B cell (primary cell): ENCODE measurements around the gene ARL4A. TPM values are rescaled to one million over a fixed set of nuclear protein-coding genes. Genes with fewer than 3 reads are reported as not detected.

Source experiments
- ATAC-seq: fragments of 200-7000 bp; cut with Tn5 transposase; one replicate; pipeline ENCODE4 v1.10.0; 2021; ENCODE audit warnings: low read depth, mild to moderate bottlenecking, moderate number of reproducible peaks, moderate library complexity
- CTCF ChIA-PET: fragments of 350-600 bp; sonication (Branson Sonifier 250); formaldehyde crosslinking; loops from one replicate; lab custom pipeline; 2021; ENCODE audit warnings: antibody characterized with exemption, inconsistent platforms; lab: Charles Lee
- POLR2A ChIA-PET: fragments of 350-600 bp; sonication (Branson Sonifier 250); formaldehyde crosslinking; loops from one replicate; lab custom pipeline; 2021; ENCODE audit warnings: antibody characterized with exemption; lab: Charles Lee
- DNase-seq: peaks from one replicate; pipeline ENCODE4 v3.0.0; 2013
- H2AFZ ChIP-seq: 2 replicates; pipeline ENCODE4 v1.6.1; 2012; ENCODE audit warnings: mild to moderate bottlenecking, low read depth, low read length; ENCODE audit not compliant: insufficient read depth, poor library complexity, severe bottlenecking
- H3K27ac ChIP-seq, 2 donors: 1 replicate in 1 of 2; 2 replicates in 1 of 2; pipeline ENCODE4 v1.5.1; 2012 to 2013; ENCODE audit warnings: low read length in 2 of 2, mild to moderate bottlenecking in 2 of 2, moderate library complexity in 1 of 2
- H3K27me3 ChIP-seq, 4 experiments: fragments of 200-600 bp in 1 of 4; sonication (generic) in 1 of 4; replicated peaks in 1 of 4; 1 replicate in 2 of 4; 2 replicates in 2 of 4; pipeline versions ENCODE4 v1.6.1 to v1.7.0; 2013 to 2016; ENCODE audit warnings: low read length in 3 of 4, mild to moderate bottlenecking in 2 of 4, mixed read lengths in 1 of 4, moderate library complexity in 1 of 4; ENCODE audit not compliant: insufficient read depth in 4 of 4, control insufficient read depth in 3 of 4; ENCODE audit errors: control extremely low read depth in 1 of 4
- H3K36me3 ChIP-seq, 2 experiments: replicated peaks in 1 of 2; 1 replicate in 1 of 2; 2 replicates in 1 of 2; pipeline versions ENCODE4 v1.6.1 to v1.7.1; 2013; ENCODE audit warnings: low read length in 1 of 2; ENCODE audit not compliant: insufficient read depth in 2 of 2, control insufficient read depth in 1 of 2; ENCODE audit errors: control extremely low read depth in 1 of 2, extremely low read depth in 1 of 2
- H3K4me1 ChIP-seq, 2 donors: fragments of 200-600 bp in 1 of 2; sonication (generic) in 1 of 2; 1 replicate in 1 of 2; 2 replicates in 1 of 2; pipeline versions ENCODE4 v1.5.1 to v1.6.1; 2013 to 2017; ENCODE audit warnings: low read length in 2 of 2; ENCODE audit not compliant: control insufficient read depth in 2 of 2, insufficient read depth in 2 of 2
- H3K4me2 ChIP-seq: replicated peaks from 2 replicates; pipeline ENCODE3; 2012; ENCODE audit warnings: mild to moderate bottlenecking, low read depth, low read length; ENCODE audit not compliant: poor library complexity, severe bottlenecking
- H3K4me3 ChIP-seq, 5 experiments: fragments of 200-600 bp in 1 of 5; sonication (generic) in 1 of 5; 1 replicate in 3 of 5; 2 replicates in 2 of 5; pipeline versions ENCODE4 v1.5.1 to v1.7.0; 2011 to 2016; ENCODE audit warnings: low read length in 4 of 5, mild to moderate bottlenecking in 4 of 5, low read depth in 2 of 5, control low read depth in 1 of 5, moderate library complexity in 1 of 5; ENCODE audit not compliant: insufficient read depth in 1 of 5; ENCODE audit errors: control extremely low read depth in 1 of 5, extremely low read depth in 1 of 5
- H3K79me2 ChIP-seq: fragments of 200-600 bp; sonication (generic); one replicate; pipeline ENCODE4 v1.6.0; 2016; ENCODE audit warnings: low read length; ENCODE audit not compliant: control insufficient read depth, insufficient read depth
- H3K9ac ChIP-seq: fragments of 200-600 bp; sonication (generic); 2 replicates; pipeline ENCODE4 v1.6.1; 2017; ENCODE audit warnings: mild to moderate bottlenecking, low read length, moderate library complexity
- H3K9me3 ChIP-seq, 3 donors: one replicate each; pipeline versions ENCODE4 v1.6.1 to v1.7.1; 2013; ENCODE audit warnings: low read length in 2 of 3; ENCODE audit not compliant: control insufficient read depth in 2 of 3, insufficient read depth in 1 of 3; ENCODE audit errors: control extremely low read depth in 1 of 3
- H4K20me1 ChIP-seq: 2 replicates; pipeline ENCODE4 v1.6.0; 2012; ENCODE audit warnings: mild to moderate bottlenecking, low read length; ENCODE audit not compliant: insufficient read depth, control insufficient read depth, poor library complexity, severe bottlenecking
- H3K27ac Mint-ChIP-seq: one replicate; pipeline ENCODE4 v1.8.0; 2021; ENCODE audit warnings: mixed read lengths
- H3K27me3 Mint-ChIP-seq: one replicate; pipeline ENCODE4 v1.8.0; 2021; ENCODE audit warnings: mixed read lengths
- H3K4me1 Mint-ChIP-seq: one replicate; pipeline ENCODE4 v1.8.0; 2021; ENCODE audit warnings: mixed read lengths
- H3K4me3 Mint-ChIP-seq: one replicate; pipeline ENCODE4 v1.8.0; 2021; ENCODE audit warnings: mixed read lengths
- H3K9me3 Mint-ChIP-seq: one replicate; pipeline ENCODE4 v1.8.0; 2022; ENCODE audit warnings: mixed read lengths; ENCODE audit not compliant: insufficient read depth
- CTCF ChIP-seq: fragments of 200-600 bp; IDR thresholded peaks from one replicate; pipeline ENCODE4 v1.8.0; 2022; ENCODE audit warnings: antibody characterized with exemption, mild to moderate bottlenecking
- EZH2 ChIP-seq: IDR thresholded peaks from 2 replicates; pipeline ENCODE4 v1.6.1; 2012; ENCODE audit warnings: borderline replicate concordance, low read depth, mild to moderate bottlenecking, moderate library complexity, low read length; ENCODE audit not compliant: insufficient read depth, poor library complexity, severe bottlenecking
- WGBS: methylation state at CpG from one replicate; pipeline ENCODE4 v1.1.5; 2013; ENCODE audit warnings: missing lambda C conversion rate; ENCODE audit not compliant: insufficient coverage; 5-methylcytosine and 5-hydroxymethylcytosine counted together
- intact Hi-C: fragments of 100-400 bp; cut with micrococcal nuclease; formaldehyde crosslinking; loops from one replicate; pipeline ENCODE4 v1.10.0; 2022
- polyA plus RNA-seq: library from polyadenylated mRNA; depleted of rRNA; stranded (reverse); fragments of >200 nt; gene quantifications from 2 replicates; pipeline ENCODE4 v1.2.3, GENCODE V29; 2012
- total RNA-seq, 2 donors: library from RNA; stranded (reverse); fragments of 120-200 nt in 1 of 2; gene quantifications; 1 replicate in 1 of 2; 2 replicates in 1 of 2; pipeline versions ENCODE4 v1.2.3 to v1.2.4, GENCODE V29; 2013 to 2022

ARL4A gene
- total and polyA plus RNA-seq, 2 donors (not counting 1 experiment from before 2014, with no cell fraction given), result 14.2 to 100 TPM

- peak; percentile 95 for TF ChIP-seq CTCF
- no peak for TF ChIP-seq EZH2
- no peaks in the 10 kb centered on the region for H3K27me3 ChIP-seq
- intact Hi-C loops, result loop anchor here (1.0 to 10.0 kb wide), 3 partner anchors 162 to 577 kb away; no protein-coding TSS in a partner anchor
- ATAC-seq, result peak; percentile 79
- H3K36me3 ChIP-seq, result peaks cover 0 to 1% of the 10 kb centered on the region in 2 experiments
- H2AFZ ChIP-seq, result peak overlapping the region; percentile 71
- H3K4me2 ChIP-seq, result peak overlapping the region; percentile 70
- H3K27ac Mint-ChIP-seq, result peak overlapping the region; percentile 98
- peak overlapping the region; percentile 99 to 100 for H3K27ac ChIP-seq
- H3K9me3 ChIP-seq, result peaks cover 0 to 8% (median 0%) of the 10 kb centered on the region in 3 donors
- H4K20me1 ChIP-seq, result peaks cover 7% of the 10 kb centered on the region
- H3K4me3 ChIP-seq, result peak overlapping the region in 4 of 5 experiments; percentile 71 to 98 (median 94)
- H3K79me2 ChIP-seq, result peaks cover 30% of the 10 kb centered on the region
- 6% methylated on average over 54 of the region's 54 CpGs for WGBS
- H3K9ac ChIP-seq, result peak overlapping the region; percentile 98
- CTCF ChIA-PET, result interaction anchor here (0.6 to 2.8 kb wide), 18 partner anchors 10 to 575 kb away, joined by 3 to 15 read pairs (median 7); partner anchors contain the start of gene TMEM106B
- no peaks in the 10 kb centered on the region for H3K27me3 Mint-ChIP-seq
- POLR2A ChIA-PET, result interaction anchor here (0.9 kb wide), 1 partner anchor 48 kb away, joined by 3 read pairs; no protein-coding TSS in a partner anchor
- H3K4me3 Mint-ChIP-seq, result peak overlapping the region; percentile 99
- peak; percentile 100 for DNase-seq
- H3K9me3 Mint-ChIP-seq, result no peaks in the 10 kb centered on the region
- H3K4me1 ChIP-seq, result peaks cover 22 to 24% of the 10 kb centered on the region in 2 donors
- peaks cover 55% of the 10 kb centered on the region for H3K4me1 Mint-ChIP-seq
Observed at GRCh38 chr7:12686234-12686890, 1.1 kb upstream of the ARL4A start.

DNA sequence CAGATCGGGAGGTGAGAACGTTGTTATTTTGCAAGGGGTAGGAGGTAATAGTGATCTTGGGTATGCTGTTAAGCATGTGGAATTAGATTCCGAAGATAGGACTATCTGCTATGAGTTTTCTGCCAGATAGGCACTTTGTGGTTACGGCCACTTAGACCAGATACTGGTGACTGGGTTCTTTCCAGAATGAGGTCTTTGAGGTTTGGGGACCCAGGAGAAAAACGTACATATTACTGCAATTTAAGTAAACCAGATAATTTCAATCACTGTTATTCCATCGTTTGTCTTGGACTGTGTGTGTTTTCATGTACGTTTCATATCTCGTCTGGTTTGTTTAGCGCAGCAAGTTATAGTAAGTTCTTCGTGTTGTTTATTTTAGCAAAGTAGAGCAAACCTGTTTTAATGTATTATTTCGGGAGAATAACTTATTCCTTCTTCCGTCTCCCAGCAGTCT lies 312 bp downstream of the ARL4A start:
- no peaks in the 10 kb centered on the region for H3K27me3 ChIP-seq
- peak overlapping the region; percentile 57 to 98 (median 91) for H3K4me3 ChIP-seq
- H3K36me3 ChIP-seq, result peaks cover 0 to 1% of the 10 kb centered on the region in 2 experiments
- peaks cover 22 to 24% of the 10 kb centered on the region in 2 donors for H3K4me1 ChIP-seq
- ATAC-seq (no peak), DNase-seq (no peak)
- POLR2A ChIA-PET, result no interaction called here
- H3K27me3 Mint-ChIP-seq, result no peaks in the 10 kb centered on the region
- H3K4me1 Mint-ChIP-seq, result peaks cover 51% of the 10 kb centered on the region
- TF ChIP-seq EZH2 (no peak), CTCF (no peak)
- peaks cover 31% of the 10 kb centered on the region for H3K79me2 ChIP-seq
- H3K27ac Mint-ChIP-seq, result peak overlapping the region; percentile 98
- WGBS, result 3% methylated on average over 3 of the region's 12 CpGs
- intact Hi-C loops, result loop anchor here (1.0 to 10.0 kb wide), 6 partner anchors 48 to 476 kb away; partner anchors contain the start of gene TMEM106B
- H3K9me3 ChIP-seq, result peaks cover 0 to 8% (median 0%) of the 10 kb centered on the region in 3 donors
- peak overlapping the region; percentile 99 to 100 for H3K27ac ChIP-seq
- peak overlapping the region; percentile 71 for H2AFZ ChIP-seq
- CTCF ChIA-PET, result interaction anchor here (1.1 to 2.3 kb wide), 9 partner anchors 12 to 574 kb away, joined by 3 to 14 read pairs (median 8); no protein-coding TSS in a partner anchor
- H3K4me3 Mint-ChIP-seq, result peak overlapping the region; percentile 99
- no peaks in the 10 kb centered on the region for H3K9me3 Mint-ChIP-seq
- H3K4me2 ChIP-seq, result peak overlapping the region; percentile 70
- H3K9ac ChIP-seq, result peak overlapping the region; percentile 98
- peaks cover 7% of the 10 kb centered on the region for H4K20me1 ChIP-seq
